Activated naive CD8-positive, alpha-beta T cell treated with anti-CD3 and anti-CD28 coated beads, Interleukin-2, amount 50 U/mL, for 24 hours (primary cell): Measurements from ENCODE around the gene AQP1.

Experiments used
- ATAC-seq: fragments of 150-1000 bp; cut with Tn5 transposase; one replicate; pipeline ENCODE4 v1.10.0; 2021
- DNase-seq: peaks from one replicate; pipeline ENCODE4 v3.0.0; 2021
- H3K27ac Mint-ChIP-seq: one replicate; pipeline ENCODE4 v1.8.0; 2021; ENCODE audit warnings: mild to moderate bottlenecking, mixed read lengths
- H3K27me3 Mint-ChIP-seq: one replicate; pipeline ENCODE4 v1.8.0; 2021; ENCODE audit warnings: mixed read lengths
- H3K36me3 Mint-ChIP-seq: one replicate; pipeline ENCODE4 v1.8.0; 2021; ENCODE audit warnings: low read depth, mixed read lengths
- H3K4me1 Mint-ChIP-seq: one replicate; pipeline ENCODE4 v1.8.0; 2021; ENCODE audit warnings: mixed read lengths
- H3K4me3 Mint-ChIP-seq: one replicate; pipeline ENCODE4 v1.8.0; 2021; ENCODE audit warnings: mild to moderate bottlenecking, moderate library complexity, mixed read lengths
- H3K9me3 Mint-ChIP-seq: one replicate; pipeline ENCODE4 v1.8.0; 2021; ENCODE audit warnings: mixed read lengths

Gene AQP1

GRCh38 chr7:30916255-30916654 is 4.6 kb downstream of the AQP1 start:
- Mint-ChIP-seq H3K9me3 (no peaks in the 10 kb centered on the region), H3K27ac (no peak overlapping the region), H3K4me1 (no peaks in the 10 kb centered on the region), H3K27me3 (no peaks in the 10 kb centered on the region), H3K36me3 (no peaks in the 10 kb centered on the region), H3K4me3 (no peak overlapping the region)
- ATAC-seq = no peak
- no peak for DNase-seq

- Mint-ChIP-seq H3K27me3 (no peaks in the 10 kb centered on the region), H3K4me3 (no peak overlapping the region), H3K27ac (no peak overlapping the region), H3K4me1 (no peaks in the 10 kb centered on the region), H3K9me3 (no peaks in the 10 kb centered on the region), H3K36me3 (no peaks in the 10 kb centered on the region)
- DNase-seq = no peak
- ATAC-seq = no peak
These were observed 5.1 kb downstream of the AQP1 start for GRCh38 chr7:30916767-30917166.

GRCh38 chr7:30917216-30917893 is 5.7 kb downstream of the AQP1 start:
- no peaks in the 10 kb centered on the region for H3K27me3 Mint-ChIP-seq
- no peak for ATAC-seq

GRCh38 chr7:30918676-30919075 is 7.0 kb downstream of the AQP1 start:
- Mint-ChIP-seq H3K4me3 (no peak overlapping the region), H3K9me3 (no peaks in the 10 kb centered on the region), H3K27ac (no peak overlapping the region), H3K27me3 (no peaks in the 10 kb centered on the region), H3K4me1 (no peaks in the 10 kb centered on the region), H3K36me3 (no peaks in the 10 kb centered on the region)
- ATAC-seq = no peak
- no peak for DNase-seq

More at GRCh38 chr7:30917216-30917893, 5.7 kb downstream of the AQP1 start:
- Mint-ChIP-seq H3K4me1 (no peaks in the 10 kb centered on the region), H3K36me3 (no peaks in the 10 kb centered on the region), H3K9me3 (no peaks in the 10 kb centered on the region), H3K4me3 (no peak overlapping the region), H3K27ac (no peak overlapping the region)
- no peak for DNase-seq

- DNase-seq (no peak), ATAC-seq (no peak)
- no peaks in the 10 kb centered on the region for H3K4me1 Mint-ChIP-seq
- no peaks in the 10 kb centered on the region for H3K9me3 Mint-ChIP-seq
- H3K4me3 Mint-ChIP-seq = no peak overlapping the region
- H3K27me3 Mint-ChIP-seq = no peaks in the 10 kb centered on the region
- H3K27ac Mint-ChIP-seq = no peak overlapping the region
- no peaks in the 10 kb centered on the region for H3K36me3 Mint-ChIP-seq
These were observed 8.4 kb downstream of the AQP1 start for GRCh38 chr7:30920021-30920583.

GRCh38 chr7:30920584-30921539 is 9.2 kb downstream of the AQP1 start:
- H3K4me1 Mint-ChIP-seq = no peaks in the 10 kb centered on the region
- no peak for ATAC-seq
- no peaks in the 10 kb centered on the region for H3K27me3 Mint-ChIP-seq
- no peaks in the 10 kb centered on the region for H3K9me3 Mint-ChIP-seq
- H3K36me3 Mint-ChIP-seq = no peaks in the 10 kb centered on the region
- no peak overlapping the region for H3K4me3 Mint-ChIP-seq
- DNase-seq = no peak
- no peak overlapping the region for H3K27ac Mint-ChIP-seq

GRCh38 chr7:30921540-30922401 is 10.1 kb downstream of the AQP1 start:
- Mint-ChIP-seq H3K36me3 (no peaks in the 10 kb centered on the region), H3K4me3 (no peak overlapping the region), H3K27ac (no peak overlapping the region), H3K4me1 (no peaks in the 10 kb centered on the region), H3K27me3 (no peaks in the 10 kb centered on the region), H3K9me3 (no peaks in the 10 kb centered on the region)
- no peak for DNase-seq
- no peak for ATAC-seq

- Mint-ChIP-seq H3K27ac (no peak overlapping the region), H3K4me1 (no peaks in the 10 kb centered on the region), H3K27me3 (no peaks in the 10 kb centered on the region), H3K9me3 (no peaks in the 10 kb centered on the region), H3K4me3 (no peak overlapping the region), H3K36me3 (no peaks in the 10 kb centered on the region)
- ATAC-seq = no peak
- DNase-seq = no peak
These were observed 10.9 kb downstream of the AQP1 start for GRCh38 chr7:30922596-30922995.

- DNase-seq = no peak
- H3K36me3 Mint-ChIP-seq = no peaks in the 10 kb centered on the region
- no peaks in the 10 kb centered on the region for H3K9me3 Mint-ChIP-seq
- no peaks in the 10 kb centered on the region for H3K27me3 Mint-ChIP-seq
- no peak overlapping the region for H3K4me3 Mint-ChIP-seq
- no peak overlapping the region for H3K27ac Mint-ChIP-seq
- H3K4me1 Mint-ChIP-seq = no peaks in the 10 kb centered on the region
- ATAC-seq = no peak
These were observed 11.5 kb downstream of the AQP1 start for GRCh38 chr7:30923009-30923773.

- H3K36me3 Mint-ChIP-seq = no peaks in the 10 kb centered on the region
These were observed 12.2 kb downstream of the AQP1 start for GRCh38 chr7:30923774-30924413.

GRCh38 chr7:30924624-30925023 is 13.0 kb downstream of the AQP1 start:
- ATAC-seq (no peak), DNase-seq (no peak)
- Mint-ChIP-seq H3K27me3 (no peaks in the 10 kb centered on the region), H3K27ac (no peak overlapping the region), H3K4me1 (no peaks in the 10 kb centered on the region), H3K36me3 (no peaks in the 10 kb centered on the region), H3K4me3 (no peak overlapping the region), H3K9me3 (no peaks in the 10 kb centered on the region)

More at GRCh38 chr7:30923774-30924413, 12.2 kb downstream of the AQP1 start:
- DNase-seq (no peak), ATAC-seq (no peak)
- Mint-ChIP-seq H3K9me3 (no peaks in the 10 kb centered on the region), H3K27ac (no peak overlapping the region), H3K4me3 (no peak overlapping the region), H3K27me3 (no peaks in the 10 kb centered on the region), H3K4me1 (no peaks in the 10 kb centered on the region)

- Mint-ChIP-seq H3K27me3 (no peaks in the 10 kb centered on the region), H3K4me1 (no peaks in the 10 kb centered on the region)
- DNase-seq = no peak
These were observed 13.5 kb downstream of the AQP1 start for GRCh38 chr7:30925117-30925516.

GRCh38 chr7:30925913-30926312 is 14.3 kb downstream of the AQP1 start:
- DNase-seq (no peak), ATAC-seq (no peak)
- no peaks in the 10 kb centered on the region for H3K36me3 Mint-ChIP-seq
- H3K9me3 Mint-ChIP-seq = no peaks in the 10 kb centered on the region
- no peaks in the 10 kb centered on the region for H3K27me3 Mint-ChIP-seq
- H3K4me3 Mint-ChIP-seq = no peak overlapping the region
- no peak overlapping the region for H3K27ac Mint-ChIP-seq
- no peaks in the 10 kb centered on the region for H3K4me1 Mint-ChIP-seq

More at GRCh38 chr7:30925117-30925516, 13.5 kb downstream of the AQP1 start:
- no peaks in the 10 kb centered on the region for H3K36me3 Mint-ChIP-seq
- no peak overlapping the region for H3K27ac Mint-ChIP-seq
- no peak for ATAC-seq
- H3K9me3 Mint-ChIP-seq = no peaks in the 10 kb centered on the region
- H3K4me3 Mint-ChIP-seq = no peak overlapping the region
